CD1c-positive myeloid dendritic cell (primary cell): ENCODE data around the gene ANKRD18B.
"Not testable (repeated sequence)": the region's sequence is repeated elsewhere in the genome, so short reads cannot be mapped to it uniquely, and the experiment has no call there.

Experiments used
- DNase-seq: peaks from one replicate; pipeline ENCODE4 v3.0.0-alpha.2; 2016; ENCODE audit errors: extremely low spot score

Gene ANKRD18B

DNA sequence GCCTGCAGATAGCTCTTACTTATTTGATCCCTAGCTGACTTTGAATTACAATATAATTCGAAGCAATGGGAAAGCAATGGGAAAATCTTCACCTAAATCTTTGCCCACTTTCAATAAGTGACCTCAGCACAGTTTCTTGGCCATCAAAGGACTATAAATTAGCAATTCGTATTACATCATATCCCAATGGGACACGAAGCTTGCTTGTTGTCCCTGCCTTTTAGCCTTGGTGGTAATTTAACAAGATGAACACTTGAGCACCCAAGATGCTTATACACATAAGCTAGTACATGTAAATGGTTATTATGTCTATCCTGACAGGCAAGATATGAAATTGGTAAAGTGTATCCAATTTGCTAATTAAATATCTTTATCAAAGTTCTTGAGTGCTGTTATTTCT, 9.9 kb downstream of the ANKRD18B start:
- not testable (repeated sequence) for DNase-seq

DNA sequence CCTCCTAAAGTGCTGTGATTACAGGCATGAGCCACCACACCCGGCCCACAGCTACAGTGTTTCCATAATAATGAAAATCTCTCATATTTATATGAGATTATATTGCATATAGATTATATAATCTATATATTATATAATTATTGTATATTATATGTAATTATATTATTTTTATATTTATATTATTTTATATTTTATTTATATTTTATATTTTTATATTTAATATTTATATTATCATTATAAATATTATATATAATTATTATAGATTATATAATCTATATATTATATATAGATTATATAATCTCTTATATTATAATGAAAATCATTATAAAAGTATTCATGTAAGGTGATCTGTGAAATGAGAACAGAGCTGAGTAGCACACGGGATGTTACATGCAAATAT, 11.5 kb downstream of the ANKRD18B start:
- no peak for DNase-seq

DNA sequence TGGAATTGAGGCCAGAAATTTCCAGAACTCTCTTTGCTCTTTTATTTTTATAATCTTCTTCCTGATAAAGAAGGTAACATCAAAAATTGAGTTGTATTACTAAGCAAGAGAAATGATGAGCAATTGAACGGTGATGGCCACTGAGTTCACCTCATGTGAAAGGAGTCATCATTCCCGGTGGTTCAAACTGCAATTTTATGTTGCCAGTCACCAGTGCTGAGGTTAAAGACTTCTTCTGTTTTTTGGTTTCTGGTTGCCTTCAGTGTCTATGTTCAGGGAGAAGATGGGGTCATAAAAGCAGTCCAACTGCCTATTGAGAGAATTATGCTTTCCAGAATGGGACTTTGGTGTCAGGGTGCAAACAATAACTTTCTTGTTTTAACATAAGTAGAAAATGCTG, 19.4 kb downstream of the ANKRD18B start:
- not testable (repeated sequence) for DNase-seq

DNA sequence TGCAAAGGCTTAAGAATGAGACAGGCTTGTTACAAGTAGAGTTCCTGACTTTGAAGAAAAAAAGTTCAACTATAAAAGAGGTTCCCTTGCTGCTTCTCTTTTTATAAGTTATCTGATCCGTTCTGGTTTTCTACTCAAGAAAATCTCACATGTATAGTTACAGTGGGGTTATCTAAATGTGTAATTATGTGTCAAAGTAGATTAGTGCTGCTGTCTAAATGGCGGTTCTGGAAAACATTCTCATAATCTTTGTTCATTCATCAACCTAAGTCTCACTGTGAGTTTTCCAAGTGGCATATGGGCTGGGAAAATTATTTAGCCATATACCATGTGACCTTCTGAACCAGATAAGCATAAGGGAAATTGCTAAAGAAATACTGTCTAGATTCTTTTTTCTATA, 21.7 kb downstream of the ANKRD18B start:
- not testable (repeated sequence) for DNase-seq

DNA sequence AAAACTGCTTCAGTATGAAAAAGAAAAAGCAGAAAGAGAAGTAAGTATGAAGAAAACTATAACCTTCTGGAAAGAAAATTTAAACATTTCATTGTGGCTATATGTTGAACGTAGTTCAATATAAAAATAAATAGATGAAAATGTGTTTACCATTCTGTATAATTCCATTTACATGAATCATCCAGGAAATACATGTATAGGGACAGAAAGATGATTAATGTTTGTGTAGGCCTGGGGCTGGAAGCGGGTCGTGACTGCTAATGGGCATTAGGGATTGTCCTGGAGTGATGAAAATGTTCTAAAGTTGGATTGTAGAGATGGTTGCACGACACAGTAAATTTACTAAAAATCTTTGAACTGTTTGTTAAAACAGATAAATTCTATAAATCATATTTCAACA, 24.8 kb downstream of the ANKRD18B start:
- not testable (repeated sequence) for DNase-seq

DNA sequence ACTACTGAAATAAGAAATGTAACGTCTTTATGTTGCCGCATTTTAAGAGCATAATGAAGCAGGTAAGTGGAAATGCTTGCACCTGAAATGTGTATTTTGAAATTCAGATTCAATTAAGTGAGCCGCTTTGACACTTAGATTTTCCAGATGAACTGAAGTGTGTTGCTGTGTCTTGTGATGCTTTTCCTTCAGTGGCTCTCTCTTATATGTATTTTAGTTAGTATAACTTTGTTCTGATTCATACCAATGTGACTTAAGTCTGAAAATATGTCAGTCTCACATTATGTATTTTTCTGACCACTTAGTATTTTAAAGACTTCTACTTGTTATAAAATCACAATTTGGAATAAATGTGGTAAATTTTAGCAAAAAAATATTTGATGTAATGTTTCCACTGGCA, 25.4 kb downstream of the ANKRD18B start:
- not testable (repeated sequence) for DNase-seq

DNA sequence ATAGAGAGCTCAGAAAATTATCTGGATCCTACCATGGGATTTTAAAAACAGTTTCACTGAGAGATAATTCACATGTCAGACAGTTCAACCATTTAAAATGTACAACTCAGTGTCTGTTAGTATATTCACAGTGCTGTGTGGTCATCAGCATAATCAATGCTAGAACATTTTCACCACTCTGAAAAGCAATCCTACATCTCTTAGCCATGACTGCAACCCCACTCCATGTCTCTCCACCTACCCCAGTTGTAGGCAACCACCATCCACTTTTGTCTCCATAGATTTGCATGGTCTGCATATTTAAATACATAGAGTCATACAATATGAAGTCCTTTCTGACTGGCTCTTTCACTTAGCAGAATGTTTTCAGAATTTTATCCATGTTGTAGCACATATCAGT, 27.1 kb downstream of the ANKRD18B start:
- not testable (repeated sequence) for DNase-seq

DNA sequence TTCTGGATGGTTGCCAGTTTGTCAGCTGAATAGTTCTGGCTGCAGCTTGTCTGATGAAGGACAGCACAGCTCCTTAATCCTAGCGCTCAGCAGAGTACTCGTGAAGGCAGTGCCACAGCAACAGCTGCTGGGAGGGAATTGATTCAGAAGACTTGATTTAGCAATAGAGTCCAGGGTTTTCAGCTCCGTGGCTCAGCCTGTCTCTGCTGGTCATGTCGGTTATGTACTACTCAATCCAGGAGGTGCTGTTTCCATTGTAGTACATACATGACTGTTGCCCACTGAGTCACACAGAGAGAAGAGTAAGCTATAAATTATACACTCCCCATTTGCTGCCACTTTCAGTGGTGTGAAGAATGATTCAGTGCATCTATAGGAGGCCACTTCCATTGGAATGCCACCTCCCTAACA, 28.3 kb downstream of the ANKRD18B start:
- not testable (repeated sequence) for DNase-seq

DNA sequence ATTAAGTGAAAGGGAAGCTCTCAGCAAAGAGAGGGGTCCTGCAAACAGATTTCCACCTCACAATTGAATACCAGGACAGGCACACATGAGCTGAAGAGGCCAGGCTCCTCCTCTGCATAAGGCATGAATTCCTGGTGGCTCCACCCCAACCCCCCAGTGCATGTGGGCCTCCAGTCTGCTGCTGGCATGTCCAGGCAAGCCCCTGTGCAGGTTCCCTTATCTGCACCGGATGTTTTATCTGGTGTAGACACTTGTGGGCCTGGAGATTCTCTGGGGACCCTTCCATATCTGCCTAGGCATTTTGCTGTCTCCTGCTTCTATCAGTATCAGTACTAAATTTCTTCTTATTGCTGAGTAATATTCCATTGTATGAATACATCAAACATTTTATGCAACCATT, 36.2 kb downstream of the ANKRD18B start:
- DNase-seq: not testable (repeated sequence)

DNA sequence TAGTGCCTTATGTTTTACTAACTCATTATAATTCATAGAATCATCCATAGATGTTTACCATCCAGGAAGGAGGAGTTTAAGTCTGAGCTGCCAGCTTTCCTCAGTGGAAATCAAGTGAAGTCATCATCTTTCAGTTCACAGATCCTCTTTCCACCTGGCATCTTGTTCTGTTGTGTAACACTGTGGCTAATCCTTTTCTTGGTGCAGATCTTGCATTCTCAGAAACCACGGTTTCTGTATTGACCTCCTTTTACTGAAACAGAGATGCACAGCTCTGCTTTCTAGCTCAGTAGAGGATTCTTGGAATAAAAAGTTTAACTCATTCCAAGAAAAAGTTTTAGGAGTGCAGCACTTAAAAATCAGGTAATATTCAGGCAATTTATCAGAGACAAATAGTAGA, 38.1 kb downstream of the ANKRD18B start:
- DNase-seq: not testable (repeated sequence)

DNA sequence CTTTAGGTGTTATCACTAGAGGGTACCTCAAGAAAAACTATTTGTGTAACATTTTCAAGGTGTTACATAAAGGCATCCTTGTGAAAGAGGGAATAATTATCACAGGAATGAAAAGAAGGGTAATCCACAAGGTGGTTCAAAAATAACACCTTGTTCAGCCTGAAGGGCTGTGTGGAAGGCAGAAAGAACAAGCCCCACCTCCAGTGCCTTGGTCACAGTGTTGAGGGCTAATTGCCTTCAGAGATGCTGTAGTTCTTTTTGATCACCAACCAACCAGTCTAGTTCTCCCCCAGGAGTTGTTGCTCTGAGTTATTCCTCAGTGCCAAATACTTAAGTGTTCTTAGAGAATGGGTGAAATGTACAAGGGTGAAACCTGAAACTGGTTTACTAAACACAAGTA, 43.7 kb downstream of the ANKRD18B start:
- not testable (repeated sequence) for DNase-seq

DNA sequence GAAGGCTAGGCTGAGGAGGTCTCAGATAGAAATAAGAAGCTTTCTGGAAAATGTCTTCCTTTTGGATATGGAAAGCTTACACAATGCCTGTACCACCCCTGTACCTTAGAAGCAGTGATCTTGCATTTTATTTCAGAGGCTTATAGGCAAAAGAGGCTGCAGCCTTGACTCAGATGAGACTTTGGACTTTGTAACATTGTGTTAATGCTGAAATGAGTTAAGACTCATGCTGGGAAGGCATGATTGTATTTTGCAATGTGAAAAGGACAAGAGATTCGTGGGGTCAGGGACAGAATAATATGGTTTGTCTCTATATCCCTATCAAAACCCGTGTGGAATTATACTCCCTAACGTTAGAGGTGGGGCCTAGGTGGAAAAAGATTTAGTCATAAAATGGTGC, 53.7 kb downstream of the ANKRD18B start:
- DNase-seq: not testable (repeated sequence)

DNA sequence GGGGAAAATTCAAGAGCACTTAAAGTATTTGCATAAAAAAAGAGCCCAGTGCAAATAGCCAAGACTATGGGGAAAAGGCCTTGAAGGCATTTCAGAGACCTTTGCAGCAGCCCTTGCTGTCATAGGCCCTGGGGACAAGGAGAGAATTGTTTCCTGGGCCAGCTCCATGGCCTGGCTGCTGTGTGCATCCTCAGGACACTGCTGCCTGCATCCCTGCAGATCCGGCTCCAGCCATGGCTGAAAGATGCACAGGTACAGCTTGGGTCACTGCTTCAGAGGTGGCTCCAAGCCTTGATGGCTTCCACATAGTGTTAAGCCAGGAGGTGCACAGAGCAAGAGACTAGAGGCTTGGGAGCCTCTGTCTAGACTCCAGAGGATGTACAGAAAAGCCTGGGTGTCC, 55.9 kb downstream of the ANKRD18B start:
- DNase-seq: not testable (repeated sequence)

DNA sequence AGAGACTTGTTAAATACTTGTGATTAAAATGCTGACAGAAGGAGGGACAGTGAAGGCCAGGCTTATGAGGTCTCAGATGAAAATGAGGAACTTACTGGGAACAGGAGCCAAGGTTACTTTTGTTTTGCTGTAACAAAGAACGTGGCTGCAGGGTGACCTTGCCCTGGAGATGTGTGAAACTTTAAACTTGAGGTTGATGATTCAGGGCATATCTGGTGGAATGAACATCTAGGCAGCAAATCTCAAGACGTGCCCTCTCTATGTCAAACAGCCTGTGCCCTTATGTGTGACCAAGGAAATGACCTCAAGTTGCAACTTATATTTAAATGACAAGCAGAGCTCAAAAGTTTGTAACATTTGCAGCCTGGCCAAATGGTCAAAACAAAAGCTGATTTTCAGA, 58.6 kb downstream of the ANKRD18B start:
- not testable (repeated sequence) for DNase-seq

DNA sequence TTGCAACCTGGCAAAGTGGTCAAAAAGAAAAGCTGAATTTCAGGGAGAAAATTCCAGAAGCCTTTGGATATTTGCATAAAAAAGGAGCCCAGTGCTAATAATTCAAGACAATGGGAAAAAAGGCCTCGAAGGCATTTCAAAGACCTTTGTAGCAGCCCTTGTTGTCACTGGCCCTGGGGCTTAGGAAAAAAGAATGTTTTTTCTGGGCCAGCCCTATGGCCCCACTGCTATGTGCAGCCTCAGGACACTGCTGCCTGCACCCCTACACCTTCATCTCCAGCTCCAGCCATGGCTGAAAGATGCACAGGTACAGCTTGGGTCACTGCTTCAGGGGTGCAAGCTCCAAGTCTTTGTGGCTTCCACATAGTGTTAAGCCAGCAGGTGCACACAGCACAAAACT, 62.1 kb downstream of the ANKRD18B start:
- DNase-seq: not testable (repeated sequence)

DNA sequence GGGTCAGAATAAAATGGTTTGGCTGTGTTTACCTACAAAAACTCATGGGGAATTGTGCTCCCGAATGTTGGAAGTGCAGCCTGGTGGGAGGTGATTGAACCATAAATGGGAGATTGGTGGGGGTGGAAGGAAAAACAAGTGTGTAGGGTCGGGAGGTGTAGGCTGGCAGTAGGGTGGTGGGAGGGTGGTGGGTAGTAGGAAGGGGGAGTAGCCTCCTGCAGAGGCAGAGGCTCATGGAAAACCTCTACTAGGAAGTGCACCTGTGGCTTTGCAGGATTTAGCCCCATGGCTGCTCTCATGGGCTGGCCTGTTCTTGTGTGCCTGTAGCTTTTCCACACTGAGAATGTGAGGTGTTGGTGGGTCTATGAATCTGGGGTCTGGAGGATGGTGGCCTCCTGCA, 63.7 kb downstream of the ANKRD18B start:
- DNase-seq: not testable (repeated sequence)

DNA sequence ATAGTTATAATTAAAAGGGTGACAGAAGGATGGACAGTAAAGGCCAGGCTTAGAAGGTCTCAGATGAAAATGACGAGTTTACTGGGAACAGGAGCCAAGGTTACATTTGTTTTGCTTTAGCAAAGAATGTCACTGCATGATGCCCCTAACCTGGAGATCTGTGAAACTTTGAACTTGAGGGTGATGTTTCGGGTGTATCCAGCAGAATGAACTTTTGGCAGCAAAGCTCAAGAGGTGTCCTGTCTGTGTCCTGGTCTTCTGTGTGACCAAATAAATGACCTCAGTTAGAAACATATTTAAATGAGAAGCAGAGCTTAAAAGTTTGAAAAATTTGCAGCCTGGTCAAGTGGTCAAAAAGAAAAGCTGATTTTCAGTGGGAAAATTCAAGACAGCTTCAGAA, 64.8 kb downstream of the ANKRD18B start:
- not testable (repeated sequence) for DNase-seq

DNA sequence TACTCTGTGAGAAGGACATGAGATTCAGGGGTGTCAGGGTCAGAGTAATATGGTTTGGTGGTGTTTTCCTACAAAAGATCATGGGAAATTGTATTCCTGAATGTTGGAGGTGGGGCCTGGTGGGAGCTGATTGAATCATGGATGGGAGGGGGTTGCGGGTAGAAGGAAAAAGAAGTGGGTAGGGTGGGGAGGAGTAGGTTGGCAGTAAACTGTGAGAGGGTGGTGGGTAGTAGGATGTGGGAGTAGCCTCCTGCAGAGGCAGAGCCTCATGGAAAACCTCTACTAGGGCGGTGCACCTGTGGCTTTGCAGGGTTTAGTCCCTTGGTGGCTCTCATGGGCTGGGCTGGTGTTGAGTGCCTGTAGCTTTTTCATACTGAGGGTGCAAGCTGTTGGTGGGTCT, 66.8 kb downstream of the ANKRD18B start:
- DNase-seq: not testable (repeated sequence)

DNA sequence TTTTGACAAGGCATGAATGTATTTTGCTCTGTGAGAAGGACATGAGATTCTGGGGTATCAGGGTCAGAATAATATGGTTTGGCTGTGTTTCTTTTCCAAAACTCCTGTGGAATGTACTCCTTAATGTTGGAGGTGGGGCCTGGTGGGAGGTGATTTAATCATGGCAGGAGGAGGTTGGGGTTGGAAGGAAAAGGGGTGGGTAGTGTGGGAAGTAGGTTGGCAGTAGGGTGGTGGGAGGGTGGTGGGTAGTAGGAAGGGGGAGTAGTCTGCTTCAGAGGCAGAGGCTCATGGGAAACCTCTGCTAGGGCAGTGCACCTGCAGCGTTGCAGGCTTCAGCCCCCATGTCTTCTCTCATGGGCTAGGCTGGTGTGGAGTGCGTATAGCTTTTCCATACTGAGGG, 72.9 kb downstream of the ANKRD18B start:
- not testable (repeated sequence) for DNase-seq

DNA sequence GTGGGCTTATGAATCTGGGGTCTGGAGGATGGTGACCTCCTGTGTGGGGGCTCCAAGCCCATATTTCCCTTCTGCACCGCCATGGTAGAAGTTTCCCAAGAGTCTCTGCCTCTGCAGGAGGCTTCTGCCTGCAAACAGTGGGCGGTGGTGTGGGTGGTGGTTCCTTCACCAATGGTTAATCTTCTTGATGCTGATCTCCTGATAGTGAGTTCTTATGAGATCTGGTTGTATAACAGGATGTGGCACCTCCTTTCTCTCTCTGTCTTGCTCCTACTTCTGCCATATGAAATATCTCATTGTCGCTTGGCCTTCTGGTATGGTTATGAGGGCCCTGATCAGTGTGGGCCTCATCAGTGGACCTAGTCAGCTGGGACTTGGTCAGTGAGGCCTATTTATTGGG, 73.3 kb downstream of the ANKRD18B start:
- DNase-seq: not testable (repeated sequence)

DNA sequence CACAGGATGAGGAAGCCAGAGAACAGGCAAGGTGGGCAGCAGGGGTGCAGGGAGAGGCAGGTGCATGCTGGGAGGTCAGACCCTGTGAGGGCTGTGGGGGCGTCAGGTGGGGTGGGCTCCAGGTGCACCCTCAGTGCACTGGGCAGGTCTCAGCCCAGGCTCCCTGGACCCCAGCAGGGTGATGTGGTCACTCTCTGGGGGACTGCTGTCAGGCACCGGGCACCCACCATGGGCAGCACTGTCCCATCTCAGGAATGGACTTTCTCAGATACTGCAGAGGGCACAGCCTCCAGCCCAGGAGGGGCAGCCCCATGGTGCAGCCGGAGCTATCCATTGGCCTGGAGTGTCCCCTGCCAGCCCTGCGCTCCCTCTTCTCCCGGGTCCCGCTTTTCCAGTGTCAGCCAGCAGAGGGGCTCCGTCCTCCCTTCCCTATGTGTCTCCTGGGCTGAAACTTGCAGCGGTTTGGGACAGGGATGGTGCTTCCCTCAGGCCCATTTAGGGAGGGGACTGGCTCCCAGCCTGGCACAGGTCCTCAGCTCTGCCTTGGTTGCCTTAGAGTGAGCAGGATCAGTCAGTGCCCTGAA, 74.8 kb downstream of the ANKRD18B start:
- not testable (repeated sequence) for DNase-seq

DNA sequence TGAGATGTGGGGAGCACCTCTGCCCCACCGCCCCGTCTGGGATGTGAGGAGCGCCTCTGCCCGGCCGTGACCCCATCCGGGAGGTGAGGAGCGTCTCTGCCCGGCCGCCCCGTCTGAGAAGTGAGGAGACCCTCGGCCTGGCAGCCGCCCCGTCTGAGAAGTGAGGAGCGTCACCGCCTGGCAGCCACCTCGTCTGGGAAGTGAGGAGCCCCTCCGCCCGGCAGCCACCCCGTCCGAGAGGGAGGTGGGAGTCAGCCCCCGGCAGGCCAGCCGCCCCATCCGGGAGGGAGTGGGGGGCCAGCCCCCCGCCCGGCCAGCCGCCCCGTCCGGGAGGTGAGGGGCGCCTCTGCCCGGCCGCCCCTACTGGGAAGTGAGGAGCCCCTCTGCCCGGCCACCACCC, 76.9 kb downstream of the ANKRD18B start:
- DNase-seq: not testable (repeated sequence)

DNA sequence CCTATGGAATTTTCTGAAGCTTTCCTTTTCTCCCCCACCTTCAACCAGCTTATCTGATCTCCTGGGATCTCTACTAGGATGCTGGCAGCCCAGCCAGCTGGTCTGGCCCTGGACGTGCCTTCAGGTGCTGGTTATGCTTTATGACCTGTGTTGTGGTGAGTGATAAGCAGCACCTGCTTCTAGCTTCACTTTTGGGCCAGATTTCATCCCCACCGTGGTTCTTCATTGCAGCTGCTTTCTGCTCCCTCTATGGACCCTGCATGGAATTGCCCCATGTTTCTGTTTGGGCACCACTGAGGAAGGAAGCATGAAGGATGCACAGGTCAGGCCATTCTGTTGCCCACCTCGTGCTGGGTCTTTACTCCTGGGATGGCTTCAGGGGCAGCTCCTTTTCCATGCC, 80.2 kb downstream of the ANKRD18B start:
- not testable (repeated sequence) for DNase-seq

DNA sequence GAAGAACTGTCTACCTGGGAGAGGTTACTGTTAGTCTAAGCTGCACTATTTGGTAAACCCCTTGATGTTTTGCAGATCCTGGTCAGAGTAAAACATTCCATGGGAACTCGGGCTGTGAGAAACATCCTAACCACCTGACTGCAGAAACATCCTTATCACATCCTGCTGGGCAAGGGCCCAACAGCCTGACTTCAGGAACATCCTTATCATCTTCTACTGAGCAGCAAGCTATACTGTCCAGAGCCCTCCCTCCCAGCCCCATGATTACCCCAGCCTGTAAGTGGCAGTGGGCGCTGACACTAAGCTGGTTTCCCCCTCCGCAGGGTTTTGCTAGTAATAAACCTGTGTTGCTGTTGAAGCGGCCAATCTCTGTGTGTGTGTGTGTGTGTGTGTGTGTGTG, 80.9 kb downstream of the ANKRD18B start:
- not testable (repeated sequence) for DNase-seq
